ENCODE data around the gene CPS1. TPM values are rescaled to one million over a fixed set of nuclear protein-coding genes. Genes with fewer than 3 reads are reported as not detected.

Gene CPS1
- total RNA-seq, 1 donor from 2014 or later, result 0.60 TPM

DNA sequence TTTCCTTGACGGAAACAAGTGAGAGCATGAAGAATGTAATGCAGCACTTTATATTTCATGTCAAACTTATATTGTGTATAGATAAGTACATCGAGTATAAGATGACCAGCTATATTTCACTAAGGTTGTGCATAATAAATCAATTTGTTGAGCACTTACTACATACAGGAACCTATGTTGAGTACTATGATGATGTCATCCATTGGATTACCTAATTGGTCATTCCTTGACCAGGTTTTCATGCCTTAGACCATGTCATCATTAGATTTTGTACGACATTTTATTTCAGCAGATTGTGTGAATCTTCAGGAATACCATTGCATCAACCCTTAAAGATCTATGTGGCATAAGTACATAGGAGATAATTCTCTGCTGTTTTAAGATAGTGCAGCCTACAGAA, 119.7 kb downstream of the CPS1 start:
- no peak for DNase-seq (ENCODE audit: low read depth in 2 of 2)

DNA sequence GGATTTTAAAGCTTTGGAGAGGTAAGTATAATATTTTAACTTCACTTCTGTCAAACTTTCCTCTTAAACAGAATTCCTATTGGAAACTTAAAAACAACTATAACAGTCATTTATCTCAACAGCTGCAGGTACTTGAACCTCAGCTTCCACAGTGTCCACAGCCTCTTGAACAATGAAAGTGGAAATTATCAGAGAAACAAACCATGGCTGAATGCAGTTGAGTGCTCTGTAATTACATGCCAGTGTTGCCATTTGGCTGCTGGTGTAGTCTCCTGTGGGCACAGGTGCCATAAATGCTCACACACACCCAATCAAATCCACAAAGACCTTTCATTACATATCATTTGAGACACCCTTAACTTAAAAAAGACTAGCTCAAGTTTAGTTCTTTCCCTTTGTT, 125.1 kb downstream of the CPS1 start:
- DNase-seq (ENCODE audit: low read depth in 2 of 2), result no peak

DNA sequence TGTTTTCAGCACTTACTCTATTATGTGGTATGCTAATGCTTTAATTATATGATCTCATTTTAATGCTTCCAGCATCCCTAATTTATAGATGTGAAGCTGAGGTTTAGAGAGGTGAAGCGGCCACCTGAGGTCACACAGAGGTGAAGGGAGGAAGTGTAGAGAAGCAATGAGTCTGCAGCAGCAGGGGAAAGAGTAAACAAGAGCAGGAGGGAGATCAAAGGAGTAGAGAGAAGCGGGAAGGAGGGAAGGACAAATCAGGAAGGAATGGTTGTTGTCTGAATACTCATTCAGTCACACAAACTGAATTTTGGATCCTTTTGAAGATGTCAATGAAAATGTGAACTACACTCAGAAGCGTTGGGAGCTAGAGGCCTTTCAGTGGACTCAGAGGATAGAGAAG, 130.0 kb downstream of the CPS1 start:
- no peak for DNase-seq (ENCODE audit: low read depth in 2 of 2)

DNA sequence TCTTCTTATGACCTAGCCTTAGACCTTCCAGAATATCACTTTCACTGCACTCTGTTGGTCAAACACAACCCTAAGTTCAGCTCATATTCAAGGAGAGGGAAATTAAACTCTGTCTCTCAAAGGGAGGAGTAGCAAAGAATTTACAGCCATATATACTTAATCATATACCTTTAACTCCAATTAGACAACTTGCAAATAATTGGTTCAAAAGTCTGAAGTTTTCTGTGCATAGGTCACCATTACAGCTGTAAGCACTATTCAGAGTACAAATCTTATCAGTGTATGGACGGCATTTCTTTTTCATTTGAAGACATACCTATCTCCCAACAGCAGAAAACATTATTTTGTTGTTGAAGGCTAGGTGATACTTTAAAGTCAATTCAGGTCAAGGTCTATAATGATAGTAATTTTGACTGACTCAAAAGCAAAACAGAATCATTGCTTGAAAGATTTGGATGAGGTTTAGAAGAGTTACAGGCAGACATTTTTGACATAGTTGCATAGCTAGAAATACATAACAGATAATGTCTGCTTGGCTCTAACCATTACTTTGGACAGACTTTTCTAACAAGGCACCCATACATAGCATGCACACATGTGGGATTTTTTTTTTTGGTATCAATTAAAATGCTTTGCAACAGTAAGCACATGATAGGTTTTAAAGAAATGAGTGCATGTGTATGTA, 131.5 kb downstream of the CPS1 start:
- DNase-seq (ENCODE audit: low read depth in 2 of 2), result no peak

DNA sequence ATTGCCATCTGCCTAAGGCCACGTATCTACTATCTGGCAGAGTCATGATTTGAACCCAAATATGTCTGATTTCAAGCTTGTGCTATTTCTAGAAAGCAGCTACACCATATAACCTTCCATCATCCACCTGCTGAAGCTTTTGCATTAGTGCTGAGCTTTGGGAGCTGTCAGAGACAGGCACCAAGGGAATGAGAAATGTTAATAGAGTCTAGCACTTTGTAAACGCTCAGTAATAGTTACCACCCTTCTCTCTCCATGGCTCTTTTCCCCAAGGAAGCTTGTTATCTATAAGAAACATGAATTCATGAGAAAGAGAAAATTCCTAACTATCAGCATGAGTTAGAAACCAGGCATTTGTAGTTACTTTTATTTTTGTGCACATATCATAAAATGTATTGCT, 151.5 kb downstream of the CPS1 start:
- DNase-seq (ENCODE audit: low read depth in 2 of 2), result no peak

DNA sequence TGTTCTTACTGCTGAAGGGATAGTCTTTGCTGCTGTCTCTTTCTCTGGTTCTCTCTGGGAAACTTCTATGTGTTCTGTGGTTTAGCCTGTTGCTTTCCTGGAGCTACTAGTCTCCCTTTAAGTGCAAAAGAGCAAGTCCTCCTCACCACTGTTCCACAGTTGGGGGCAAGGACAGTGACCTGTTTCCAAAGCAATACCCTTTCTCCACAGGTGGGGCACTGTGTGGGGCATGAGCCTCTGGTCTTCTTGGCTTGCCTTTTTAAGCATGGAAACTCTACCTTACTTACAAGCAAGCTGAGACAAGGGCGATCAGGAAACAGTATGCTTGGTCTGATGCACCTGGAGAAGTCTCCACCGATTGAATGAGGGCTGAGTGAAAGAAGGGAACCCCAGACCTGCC, 156.7 kb downstream of the CPS1 start:
- no peak for DNase-seq (ENCODE audit: low read depth in 2 of 2)

DNA sequence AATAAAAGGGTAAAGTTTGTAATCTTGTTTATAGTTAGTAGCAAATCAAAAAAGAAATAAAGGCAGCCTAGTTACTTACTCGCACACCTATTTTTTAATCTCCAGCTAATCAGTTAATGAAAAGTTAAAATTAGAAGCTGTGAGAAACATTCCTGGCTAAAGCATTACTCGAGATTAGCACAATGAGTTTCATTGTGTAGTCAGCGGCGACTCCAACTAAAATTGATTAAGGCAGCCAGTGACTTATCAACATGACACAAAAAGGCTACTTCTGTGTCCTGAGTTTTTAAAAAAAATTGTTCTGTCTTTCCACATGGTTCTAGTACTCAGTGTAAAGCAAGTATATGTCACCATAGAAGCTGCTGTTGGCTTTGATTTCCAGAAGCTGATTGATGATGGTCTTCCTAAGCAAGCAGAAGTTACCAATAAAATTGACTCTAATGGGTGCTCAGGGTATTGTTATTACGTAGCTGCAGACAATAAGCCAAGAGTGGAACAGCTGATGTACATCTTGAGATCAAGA, 159.2 kb downstream of the CPS1 start:
- DNase-seq (ENCODE audit: low read depth in 2 of 2), result no peak

DNA sequence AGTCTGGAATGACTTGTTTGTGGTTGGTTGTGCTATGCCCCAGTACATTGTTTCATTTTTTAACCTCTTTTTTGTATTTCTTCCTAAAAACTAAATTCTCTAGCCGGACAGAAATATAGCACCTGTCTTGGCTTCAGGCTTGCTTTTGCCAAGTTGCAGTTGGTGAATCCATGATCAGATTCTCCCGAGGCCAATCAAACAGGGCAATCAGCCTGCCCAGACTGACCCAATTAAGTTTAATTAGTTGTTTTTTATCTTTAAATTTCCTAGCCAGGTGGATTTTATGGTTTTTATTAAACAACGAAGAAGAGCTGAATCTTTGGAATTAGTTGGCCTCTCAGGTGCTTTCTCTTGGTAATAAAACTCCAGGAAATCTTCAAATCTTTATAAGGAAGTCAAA, 162.1 kb downstream of the CPS1 start:
- DNase-seq (ENCODE audit: low read depth in 2 of 2), result no peak

DNA sequence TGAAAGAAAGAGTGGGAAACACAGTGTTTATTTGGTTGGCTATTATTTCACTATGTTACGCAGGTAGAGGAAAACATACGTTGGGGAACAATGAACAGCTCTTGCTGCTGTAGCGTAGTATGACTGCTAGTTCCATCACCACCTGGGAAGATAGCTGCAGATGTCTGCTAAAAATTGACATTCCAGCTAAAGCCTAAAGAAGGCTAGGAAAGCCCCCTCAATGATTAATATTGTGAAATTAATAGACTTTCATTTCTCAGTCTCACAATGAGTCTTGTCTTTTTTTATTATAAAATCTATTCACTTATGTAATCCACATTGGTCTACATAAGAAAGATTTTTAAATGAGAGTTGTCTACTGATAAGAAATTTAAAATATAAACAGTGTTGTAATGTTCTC, 165.7 kb downstream of the CPS1 start:
- DNase-seq (ENCODE audit: low read depth in 2 of 2), result no peak

DNA sequence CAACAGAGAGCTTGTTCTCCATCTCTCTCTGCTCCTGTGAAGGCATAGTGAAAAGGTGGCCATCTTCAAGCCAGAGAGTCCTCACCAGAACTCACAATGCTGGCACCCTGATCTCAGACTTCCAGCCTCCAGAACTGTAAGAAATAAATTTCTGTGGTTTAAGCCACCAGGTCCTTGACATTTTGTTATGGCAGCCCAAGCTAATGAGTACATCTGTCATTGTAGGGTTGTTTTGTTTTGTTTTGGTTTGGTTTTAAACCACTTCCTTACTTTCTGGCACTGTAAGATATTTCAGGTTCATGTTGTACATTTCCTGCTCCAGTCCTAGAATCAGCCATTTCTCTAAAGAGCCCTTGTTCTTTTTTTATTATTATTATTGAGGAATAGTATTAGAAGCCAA, 171.2 kb downstream of the CPS1 start:
- no peak for DNase-seq (ENCODE audit: low read depth in 2 of 2)

Other genes with a start within 250 kb of the CPS1 start
- gene MYL1, start 241.4 kb upstream of the CPS1 start, total RNA-seq, result not detected in 2 replicates
- 17.9 and 18.1 TPM in 2 replicates for gene LANCL1, start 79.8 kb upstream of the CPS1 start, total RNA-seq

Data from lung microvascular endothelial cell (primary cell).